Measurements from ENCODE around the gene ERGIC1. TPM values are rescaled to one million over a fixed set of nuclear protein-coding genes. Genes with fewer than 3 reads are reported as not detected.

Gene ERGIC1
- total RNA-seq, 6 experiments from 2014 or later = 240 to 276 (median 258) TPM

DNA sequence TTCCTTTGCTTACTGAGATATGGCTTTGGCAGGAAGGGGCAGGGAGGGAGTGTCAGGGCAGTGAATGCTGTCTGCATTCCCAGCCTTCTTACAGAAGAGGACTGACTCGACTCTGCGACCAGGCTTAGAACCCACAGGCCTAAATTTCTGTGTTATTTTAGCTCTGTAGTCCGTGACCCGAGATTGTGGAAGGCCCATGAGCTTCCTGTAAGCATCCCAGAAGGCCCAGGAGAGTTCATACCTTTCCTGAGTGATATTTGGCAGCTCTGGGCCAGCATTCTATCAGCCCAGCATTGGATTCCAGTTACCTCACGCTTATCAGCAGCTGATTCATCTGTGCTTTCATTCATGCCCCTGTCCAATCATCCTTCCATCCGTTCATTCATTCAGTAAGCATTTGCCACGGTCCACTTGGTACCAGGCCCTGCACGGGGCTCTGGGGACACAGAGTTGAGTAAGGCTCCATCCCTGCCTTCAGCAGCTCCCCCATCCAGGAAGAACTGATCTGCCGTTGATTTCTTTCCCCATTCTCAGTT is 97.0 kb downstream of the ERGIC1 start:
- peak; percentile 90 for DNase-seq
- peaks cover 9% of the 10 kb centered on the region for H3K27me3 Mint-ChIP-seq (ENCODE audit: insufficient read depth)
- H3K4me1 Mint-ChIP-seq (ENCODE audit: low read depth) = peaks cover 76% of the 10 kb centered on the region
- H3K36me3 Mint-ChIP-seq (ENCODE audit: low read depth) = peaks cover 32% of the 10 kb centered on the region
- TF ChIP-seq, protein P1, sequence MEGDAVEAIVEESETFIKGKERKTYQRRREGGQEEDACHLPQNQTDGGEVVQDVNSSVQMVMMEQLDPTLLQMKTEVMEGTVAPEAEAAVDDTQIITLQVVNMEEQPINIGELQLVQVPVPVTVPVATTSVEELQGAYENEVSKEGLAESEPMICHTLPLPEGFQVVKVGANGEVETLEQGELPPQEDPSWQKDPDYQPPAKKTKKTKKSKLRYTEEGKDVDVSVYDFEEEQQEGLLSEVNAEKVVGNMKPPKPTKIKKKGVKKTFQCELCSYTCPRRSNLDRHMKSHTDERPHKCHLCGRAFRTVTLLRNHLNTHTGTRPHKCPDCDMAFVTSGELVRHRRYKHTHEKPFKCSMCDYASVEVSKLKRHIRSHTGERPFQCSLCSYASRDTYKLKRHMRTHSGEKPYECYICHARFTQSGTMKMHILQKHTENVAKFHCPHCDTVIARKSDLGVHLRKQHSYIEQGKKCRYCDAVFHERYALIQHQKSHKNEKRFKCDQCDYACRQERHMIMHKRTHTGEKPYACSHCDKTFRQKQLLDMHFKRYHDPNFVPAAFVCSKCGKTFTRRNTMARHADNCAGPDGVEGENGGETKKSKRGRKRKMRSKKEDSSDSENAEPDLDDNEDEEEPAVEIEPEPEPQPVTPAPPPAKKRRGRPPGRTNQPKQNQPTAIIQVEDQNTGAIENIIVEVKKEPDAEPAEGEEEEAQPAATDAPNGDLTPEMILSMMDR (IDR thresholded peaks at IDR 0.05) = no peak
- H3K27ac Mint-ChIP-seq = peak overlapping the region; percentile 95
- H3K9me3 Mint-ChIP-seq = no peaks in the 10 kb centered on the region
- peak overlapping the region; percentile 79 for H3K4me3 Mint-ChIP-seq

DNA sequence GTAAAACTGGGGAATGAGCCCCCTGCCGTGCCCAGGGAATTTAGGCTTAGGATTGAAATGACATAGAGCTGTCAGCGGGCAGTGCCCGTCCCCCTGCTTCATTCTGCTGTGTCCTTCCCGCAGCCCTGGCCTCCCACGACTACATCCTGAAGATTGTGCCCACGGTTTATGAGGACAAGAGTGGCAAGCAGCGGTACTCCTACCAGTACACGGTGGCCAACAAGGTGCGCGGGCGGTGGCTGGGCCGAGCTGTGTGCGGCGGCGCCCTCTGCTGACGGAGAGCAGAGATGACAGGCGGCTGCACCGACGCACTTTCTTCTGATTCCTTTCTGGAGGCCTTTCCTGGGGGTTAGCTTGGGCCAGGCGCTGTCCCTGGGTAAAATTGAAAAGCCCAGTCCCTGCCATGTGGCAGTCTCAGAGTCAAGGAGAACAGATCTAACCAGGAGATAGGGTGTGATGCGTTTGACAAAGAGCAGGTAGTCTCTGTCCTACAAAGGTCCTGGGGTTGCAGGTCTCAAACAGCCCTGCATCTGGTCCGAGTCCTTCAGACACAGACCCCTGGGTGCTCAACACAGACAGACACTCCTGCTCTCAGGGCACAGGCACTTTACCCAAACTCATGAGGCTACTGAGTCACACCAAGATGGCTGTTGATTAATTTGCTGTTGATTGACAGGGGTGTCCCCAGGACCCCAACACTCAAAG is 98.4 kb downstream of the ERGIC1 start:
- TF ChIP-seq, protein P1 (IDR thresholded peaks at IDR 0.05) = peak; percentile 98
- Mint-ChIP-seq H3K4me3 (peak overlapping the region; percentile 65), H3K27me3 (ENCODE audit: insufficient read depth) (peaks cover 12% of the 10 kb centered on the region)

DNA sequence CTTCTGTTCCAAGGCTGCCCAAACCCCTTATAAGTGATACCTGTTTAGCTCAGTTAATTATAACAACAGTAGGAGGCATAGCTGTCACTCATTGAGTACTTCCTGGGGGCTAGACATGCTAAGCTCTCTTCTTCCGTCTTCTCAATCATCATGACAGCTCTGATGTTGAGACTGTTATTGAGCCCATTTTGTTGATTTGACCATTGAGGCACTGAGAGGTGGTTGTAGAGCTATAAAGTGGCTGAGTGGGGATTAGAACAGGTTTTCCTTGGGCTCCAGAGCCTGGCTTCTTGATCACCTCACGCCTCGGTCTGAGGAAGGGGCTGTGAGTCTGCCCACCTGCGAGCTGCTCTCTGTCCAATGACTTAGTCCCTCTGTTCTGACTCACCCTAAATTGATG is 99.2 kb downstream of the ERGIC1 start:
- TF ChIP-seq, protein P1 (IDR thresholded peaks at IDR 0.05) = no peak
- peaks cover 59% of the 10 kb centered on the region for H3K4me1 Mint-ChIP-seq (ENCODE audit: low read depth)
- H3K27ac Mint-ChIP-seq = peak overlapping the region; percentile 61
- peaks cover 12% of the 10 kb centered on the region for H3K27me3 Mint-ChIP-seq (ENCODE audit: insufficient read depth)
- peaks cover 22% of the 10 kb centered on the region for H3K36me3 Mint-ChIP-seq (ENCODE audit: low read depth)
- H3K4me3 Mint-ChIP-seq = no peak overlapping the region
- H3K9me3 Mint-ChIP-seq = no peaks in the 10 kb centered on the region
- DNase-seq = no peak

More for the DNA sequence above, 98.4 kb downstream of the ERGIC1 start:
- Mint-ChIP-seq H3K27ac (peak overlapping the region; percentile 95), H3K4me1 (ENCODE audit: low read depth) (peaks cover 67% of the 10 kb centered on the region), H3K36me3 (ENCODE audit: low read depth) (peaks cover 21% of the 10 kb centered on the region), H3K9me3 (no peaks in the 10 kb centered on the region)
- peak; percentile 62 for DNase-seq

DNA sequence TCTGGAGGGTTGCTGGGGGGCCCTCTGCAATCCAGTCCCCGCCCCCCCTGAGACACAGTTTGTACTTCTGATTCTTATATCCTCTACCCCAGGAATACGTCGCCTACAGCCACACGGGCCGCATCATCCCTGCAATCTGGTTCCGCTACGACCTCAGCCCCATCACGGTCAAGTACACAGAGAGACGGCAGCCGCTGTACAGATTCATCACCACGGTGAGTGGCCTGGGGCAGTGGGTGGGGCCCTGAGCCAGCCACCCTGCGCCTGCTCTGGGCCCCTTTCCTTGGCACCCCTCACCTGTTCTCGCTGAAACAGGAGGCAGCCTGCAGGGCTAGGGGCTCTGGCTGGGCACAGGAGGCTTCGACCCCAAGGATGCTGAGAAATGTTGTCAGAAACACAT is 101.0 kb downstream of the ERGIC1 start:
- Mint-ChIP-seq H3K4me1 (ENCODE audit: low read depth) (peaks cover 42% of the 10 kb centered on the region), H3K9me3 (no peaks in the 10 kb centered on the region), H3K36me3 (ENCODE audit: low read depth) (peaks cover 8% of the 10 kb centered on the region), H3K27me3 (ENCODE audit: insufficient read depth) (peaks cover 8% of the 10 kb centered on the region), H3K4me3 (no peak overlapping the region), H3K27ac (no peak overlapping the region; the same call in 1 of the 2 replicates)
- DNase-seq = no peak
- TF ChIP-seq, protein P1 (IDR thresholded peaks at IDR 0.05) = no peak

DNA sequence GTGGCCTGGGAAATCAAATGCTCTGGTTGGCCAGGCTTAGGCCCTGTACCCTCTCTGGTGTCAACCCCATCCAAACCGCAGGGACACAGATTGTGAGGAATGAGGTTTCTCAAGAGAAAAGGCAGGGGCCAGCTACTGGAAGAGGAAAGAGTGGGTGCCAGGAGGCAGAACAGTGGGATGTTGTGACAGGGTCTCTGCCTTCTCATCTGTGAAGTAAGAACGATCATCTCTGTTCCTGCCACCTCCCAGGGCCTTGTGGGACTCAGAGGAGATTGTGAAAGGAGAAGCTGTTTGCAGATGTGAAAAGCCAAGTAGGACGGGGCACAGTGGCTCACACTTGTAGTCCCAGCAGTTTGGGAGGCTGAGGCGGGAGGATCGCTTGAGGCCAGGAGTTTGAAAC is 102.3 kb downstream of the ERGIC1 start:
- DNase-seq = no peak
- Mint-ChIP-seq H3K4me3 (no peak overlapping the region), H3K4me1 (ENCODE audit: low read depth) (peaks cover 33% of the 10 kb centered on the region), H3K27me3 (ENCODE audit: insufficient read depth) (peaks cover 10% of the 10 kb centered on the region), H3K27ac (peak overlapping the region; percentile 64), H3K36me3 (ENCODE audit: low read depth) (peaks cover 12% of the 10 kb centered on the region), H3K9me3 (no peaks in the 10 kb centered on the region)
- TF ChIP-seq, protein P1 (IDR thresholded peaks at IDR 0.05) = no peak
